KMS-11 (cell line): Measurements from ENCODE around the gene GTF2I.
A peak's percentile ranks its signal among the peaks of the same experiment; 100 is the strongest.
"Not testable (repeated sequence)": the region's sequence is repeated elsewhere in the genome, so short reads cannot be mapped to it uniquely, and the experiment has no call there.

Experiments used
- H2AFZ ChIP-seq: fragments of 200-600 bp; sonication (generic); 2 replicates; pipeline ENCODE4 v1.6.1; 2016; ENCODE audit warnings: antibody characterized with exemption, mixed run types, low read depth
- H3K27ac ChIP-seq: fragments of 200-600 bp; sonication (generic); 2 replicates; pipeline ENCODE4 v1.6.1; 2016; ENCODE audit warnings: mild to moderate bottlenecking, mixed run types
- H3K27me3 ChIP-seq: fragments of 200-600 bp; sonication (generic); 2 replicates; pipeline ENCODE4 v1.6.1; 2017; ENCODE audit warnings: mild to moderate bottlenecking, low read depth, mixed run types, moderate library complexity; ENCODE audit not compliant: insufficient read depth
- H3K36me3 ChIP-seq: fragments of 200-600 bp; sonication (generic); 2 replicates; pipeline ENCODE4 v1.6.1; 2017; ENCODE audit warnings: mild to moderate bottlenecking, mixed run types; ENCODE audit not compliant: insufficient read depth
- H3K4me1 ChIP-seq: fragments of 200-600 bp; sonication (generic); 2 replicates; pipeline ENCODE4 v1.6.1; 2016; ENCODE audit warnings: mild to moderate bottlenecking, low read depth, mixed run types; ENCODE audit not compliant: poor library complexity, severe bottlenecking
- H3K4me2 ChIP-seq: fragments of 200-600 bp; sonication (generic); 2 replicates; pipeline ENCODE4 v1.7.0; 2016; ENCODE audit warnings: mild to moderate bottlenecking, mixed run types
- H3K4me3 ChIP-seq: fragments of 200-600 bp; sonication (generic); IDR thresholded peaks from 2 replicates; pipeline ENCODE4 v1.6.1; 2017; ENCODE audit warnings: low read depth, low read length, mixed read lengths; ENCODE audit not compliant: insufficient read depth
- H3K79me2 ChIP-seq: fragments of 200-600 bp; sonication (generic); 2 replicates; pipeline ENCODE4 v1.6.1; 2016; ENCODE audit warnings: low read depth, mixed run types; ENCODE audit not compliant: insufficient read depth
- H3K9ac ChIP-seq: fragments of 200-600 bp; sonication (generic); 2 replicates; pipeline ENCODE4 v1.6.1; 2016; ENCODE audit warnings: mild to moderate bottlenecking, mixed run types
- H4K20me1 ChIP-seq: fragments of 200-600 bp; sonication (generic); 2 replicates; pipeline ENCODE4 v1.6.1; 2016; ENCODE audit warnings: mild to moderate bottlenecking, mixed run types; ENCODE audit not compliant: insufficient read depth
- TF ChIP-seq, protein P1 (sequence below): fragments of 200-600 bp; sonication (generic); conservative IDR thresholded peaks from 2 replicates; pipeline ENCODE4 v1.6.1; 2017; ENCODE audit warnings: low read depth, mild to moderate bottlenecking, antibody characterized with exemption, low read length, moderate library complexity, mixed read lengths

Gene GTF2I

DNA sequence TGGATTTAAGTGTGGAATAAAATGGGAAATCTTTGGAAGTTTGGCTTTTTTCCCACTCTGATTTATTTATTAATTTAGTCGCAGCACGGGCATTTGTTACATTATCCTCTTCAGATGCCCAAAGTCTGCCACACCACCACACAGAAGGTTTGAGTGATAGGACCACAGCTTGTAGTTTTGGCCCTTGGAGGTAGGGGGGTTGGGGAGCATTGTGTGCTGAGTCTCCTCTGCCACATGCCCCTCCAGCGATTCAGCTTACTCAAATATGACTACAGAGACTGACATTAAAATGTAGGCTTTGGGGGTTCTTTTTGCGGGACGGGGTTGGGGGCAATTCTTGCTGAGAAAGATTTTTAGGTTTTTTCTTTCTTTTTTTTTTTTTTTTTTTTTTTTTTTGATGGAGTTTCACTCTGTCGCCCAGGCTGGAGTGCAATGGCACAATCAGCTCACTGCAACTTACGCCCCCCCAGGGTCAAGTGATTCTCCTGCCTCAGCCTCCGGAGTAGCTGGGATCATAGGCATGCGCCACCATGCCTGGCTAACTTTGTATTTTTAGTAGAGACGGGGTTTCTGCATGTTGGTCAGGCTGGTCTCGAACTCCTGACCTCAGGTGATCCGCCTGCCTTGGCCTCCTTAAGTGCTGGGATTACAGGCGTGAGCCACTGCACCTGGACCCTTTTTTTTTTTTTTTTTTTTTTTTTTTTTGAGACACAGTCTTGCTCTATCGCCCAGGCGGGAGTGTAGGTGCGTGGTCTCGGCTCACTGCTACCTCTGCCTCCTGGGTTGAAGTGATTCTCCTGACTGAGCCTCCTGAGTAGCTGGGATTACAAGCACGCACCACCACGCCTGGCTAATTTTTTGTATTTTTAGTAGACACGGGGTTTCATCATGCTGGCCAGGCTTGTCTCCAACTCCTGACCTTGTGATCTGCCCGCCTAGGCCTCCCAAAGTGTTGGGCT lies 4.6 kb downstream of the GTF2I start:
- Histone ChIP-seq H3K79me2 (peaks cover 80% of the 10 kb centered on the region), H3K9ac (peak overlapping the region; percentile 79; the same call in 1 of the 2 replicates), H3K4me1 (peaks cover 53% of the 10 kb centered on the region), H3K27ac (peak overlapping the region; percentile 94), H3K4me2 (peak overlapping the region; percentile 59)
- not testable (repeated sequence) for H3K27me3 ChIP-seq, H3K4me3 ChIP-seq, H4K20me1 ChIP-seq, H2AFZ ChIP-seq, H3K36me3 ChIP-seq
- TF ChIP-seq, protein P1, sequence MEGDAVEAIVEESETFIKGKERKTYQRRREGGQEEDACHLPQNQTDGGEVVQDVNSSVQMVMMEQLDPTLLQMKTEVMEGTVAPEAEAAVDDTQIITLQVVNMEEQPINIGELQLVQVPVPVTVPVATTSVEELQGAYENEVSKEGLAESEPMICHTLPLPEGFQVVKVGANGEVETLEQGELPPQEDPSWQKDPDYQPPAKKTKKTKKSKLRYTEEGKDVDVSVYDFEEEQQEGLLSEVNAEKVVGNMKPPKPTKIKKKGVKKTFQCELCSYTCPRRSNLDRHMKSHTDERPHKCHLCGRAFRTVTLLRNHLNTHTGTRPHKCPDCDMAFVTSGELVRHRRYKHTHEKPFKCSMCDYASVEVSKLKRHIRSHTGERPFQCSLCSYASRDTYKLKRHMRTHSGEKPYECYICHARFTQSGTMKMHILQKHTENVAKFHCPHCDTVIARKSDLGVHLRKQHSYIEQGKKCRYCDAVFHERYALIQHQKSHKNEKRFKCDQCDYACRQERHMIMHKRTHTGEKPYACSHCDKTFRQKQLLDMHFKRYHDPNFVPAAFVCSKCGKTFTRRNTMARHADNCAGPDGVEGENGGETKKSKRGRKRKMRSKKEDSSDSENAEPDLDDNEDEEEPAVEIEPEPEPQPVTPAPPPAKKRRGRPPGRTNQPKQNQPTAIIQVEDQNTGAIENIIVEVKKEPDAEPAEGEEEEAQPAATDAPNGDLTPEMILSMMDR, result peak; percentile 13; the same call in 1 of the 2 replicates

DNA sequence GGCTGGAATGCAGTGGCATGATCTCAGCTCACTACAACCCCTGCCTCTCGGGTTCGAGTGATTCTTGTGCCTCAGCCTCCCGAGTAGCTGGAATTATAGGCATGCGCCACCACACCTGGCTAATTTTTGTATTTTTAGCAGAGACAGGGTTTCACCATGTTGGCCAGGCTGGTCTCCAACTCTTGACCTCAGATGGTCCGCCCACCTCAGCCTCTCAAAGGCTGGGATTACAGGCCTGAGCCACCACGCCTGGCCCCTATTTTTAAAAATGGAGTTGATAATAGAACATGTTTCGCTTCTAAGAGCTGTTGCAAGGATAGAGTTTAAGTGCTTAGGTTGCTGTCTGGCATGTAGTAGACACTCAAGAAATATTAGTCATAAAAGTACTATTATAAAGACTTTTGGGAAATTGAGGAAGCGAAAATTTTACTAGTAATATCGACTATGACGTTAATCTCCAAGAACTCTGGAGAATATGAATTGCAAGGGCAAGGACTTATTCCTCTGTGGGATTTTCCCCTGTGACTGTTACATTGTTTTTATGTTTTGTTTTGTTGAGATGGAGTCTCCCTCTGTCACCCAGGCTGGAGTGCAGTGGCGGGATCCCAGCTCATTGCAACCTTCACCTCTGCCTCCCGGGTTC lies 7.9 kb downstream of the GTF2I start:
- Histone ChIP-seq H4K20me1 (peaks cover 10% of the 10 kb centered on the region; the same call in 1 of the 2 replicates), H3K27ac (no peak overlapping the region), H3K36me3 (peaks cover 10% of the 10 kb centered on the region; the same call in 1 of the 2 replicates), H3K27me3 (no peaks in the 10 kb centered on the region), H3K79me2 (peaks cover 93% of the 10 kb centered on the region), H3K9ac (no peak overlapping the region), H2AFZ (no peak overlapping the region), H3K4me1 (peaks cover 56% of the 10 kb centered on the region), H3K4me3 (no peak overlapping the region), H3K4me2 (no peak overlapping the region)
- TF ChIP-seq, protein P1, result no peak

- H2AFZ ChIP-seq, H3K4me2 ChIP-seq, H3K36me3 ChIP-seq, H3K27ac ChIP-seq, H3K9ac ChIP-seq, H3K27me3 ChIP-seq, H3K4me3 ChIP-seq: not testable (repeated sequence)
- peaks cover 100% of the 10 kb centered on the region for H3K79me2 ChIP-seq
- peaks cover 43% of the 10 kb centered on the region for H3K4me1 ChIP-seq
- H4K20me1 ChIP-seq, result peaks cover 10% of the 10 kb centered on the region; the same call in 1 of the 2 replicates
Measured at GRCh38 chr7:74667013-74667412, 9.5 kb downstream of the GTF2I start.

GRCh38 chr7:74667520-74667919 lies 10.0 kb downstream of the GTF2I start:
- H3K9ac ChIP-seq, H3K4me2 ChIP-seq, H3K27me3 ChIP-seq, H3K36me3 ChIP-seq, H2AFZ ChIP-seq, H3K4me3 ChIP-seq, H3K27ac ChIP-seq: not testable (repeated sequence)
- Histone ChIP-seq H4K20me1 (peaks cover 10% of the 10 kb centered on the region; the same call in 1 of the 2 replicates), H3K79me2 (peaks cover 100% of the 10 kb centered on the region), H3K4me1 (peaks cover 42% of the 10 kb centered on the region)

- no peak overlapping the region for H2AFZ ChIP-seq
- peaks cover 16% of the 10 kb centered on the region for H4K20me1 ChIP-seq
- TF ChIP-seq, protein P1, result no peak
- no peak overlapping the region for H3K4me2 ChIP-seq
- H3K27me3 ChIP-seq, result no peaks in the 10 kb centered on the region
- peaks cover 100% of the 10 kb centered on the region for H3K79me2 ChIP-seq
- peaks cover 28% of the 10 kb centered on the region for H3K4me1 ChIP-seq
- no peak overlapping the region for H3K27ac ChIP-seq
- H3K4me3 ChIP-seq, result no peak overlapping the region
- H3K36me3 ChIP-seq, result no peaks in the 10 kb centered on the region
- H3K9ac ChIP-seq, result no peak overlapping the region
Measured at GRCh38 chr7:74671602-74672001, 14.1 kb downstream of the GTF2I start.
